Calu3 (cell line): ENCODE measurements around the gene ELAC2. TPM values are rescaled to one million over a fixed set of nuclear protein-coding genes. Genes with fewer than 3 reads are reported as not detected.

ENCODE experiments used
- BruUV-seq: library from RNA; stranded (reverse); fragments of 400-500 nt; replicated peaks from 2 replicates; lab custom pipeline; 2021; lab: Mats Ljungman, UMichigan
- CTCF ChIA-PET: fragments of 300-600 bp; sonication (Branson Sonifier 250); formaldehyde crosslinking; loops from one replicate; lab custom pipeline; 2022; ENCODE audit warnings: antibody characterized with exemption; lab: Charles Lee
- DNase-seq: peaks from one replicate; pipeline ENCODE4 v3.0.0; 2022
- H3K27ac Mint-ChIP-seq: one replicate; pipeline ENCODE4 v1.8.0; 2022; ENCODE audit warnings: mixed read lengths; ENCODE audit not compliant: unreplicated experiment
- H3K27me3 Mint-ChIP-seq: one replicate; pipeline ENCODE4 v1.8.0; 2022; ENCODE audit warnings: mixed read lengths; ENCODE audit not compliant: unreplicated experiment
- H3K36me3 Mint-ChIP-seq: one replicate; pipeline ENCODE4 v1.8.0; 2022; ENCODE audit warnings: mild to moderate bottlenecking, moderate library complexity, mixed read lengths; ENCODE audit not compliant: insufficient read depth, unreplicated experiment
- H3K4me1 Mint-ChIP-seq: one replicate; pipeline ENCODE4 v1.8.0; 2022; ENCODE audit warnings: mild to moderate bottlenecking, low read depth, mixed read lengths; ENCODE audit not compliant: unreplicated experiment
- H3K4me3 Mint-ChIP-seq: one replicate; pipeline ENCODE4 v1.8.0; 2022; ENCODE audit warnings: mild to moderate bottlenecking, low read depth, moderate library complexity, mixed read lengths; ENCODE audit not compliant: unreplicated experiment
- H3K9me3 Mint-ChIP-seq: one replicate; pipeline ENCODE4 v1.8.0; 2022; ENCODE audit warnings: low read depth, mixed read lengths; ENCODE audit not compliant: unreplicated experiment
- CTCF ChIP-seq: fragments of 200-600 bp; IDR thresholded peaks from one replicate; pipeline ENCODE4 v1.8.0; 2022; ENCODE audit warnings: antibody characterized with exemption; ENCODE audit not compliant: unreplicated experiment
- intact Hi-C: fragments of 100-400 bp; cut with micrococcal nuclease; formaldehyde crosslinking; loops from one replicate; pipeline ENCODE4 v1.10.0; 2022; ENCODE audit not compliant: unreplicated experiment
- total RNA-seq: library from RNA; stranded (reverse); gene quantifications from 2 replicates; pipeline ENCODE4 v1.2.3, GENCODE V29; 2022

ELAC2 gene
- total RNA-seq, 1 experiment from 2014 or later, result 39.8 TPM

GRCh38 chr17:12963505-12963904 lies 54.3 kb downstream of the ELAC2 start:
- CTCF ChIA-PET, result no interaction called here
- H3K27me3 Mint-ChIP-seq, result no peaks in the 10 kb centered on the region
- TF ChIP-seq CTCF, result no peak
- no peaks in the 10 kb centered on the region for H3K36me3 Mint-ChIP-seq
- intact Hi-C loops, result no loop called here
- no peaks in the 10 kb centered on the region for H3K4me1 Mint-ChIP-seq
- no peak overlapping the region for H3K4me3 Mint-ChIP-seq
- H3K27ac Mint-ChIP-seq, result no peak overlapping the region
- DNase-seq, result no peak
- BruUV-seq, result no TSS peak
- no peaks in the 10 kb centered on the region for H3K9me3 Mint-ChIP-seq

GRCh38 chr17:12961655-12962054 lies 56.2 kb downstream of the ELAC2 start:
- Mint-ChIP-seq H3K27me3 (no peaks in the 10 kb centered on the region), H3K36me3 (no peaks in the 10 kb centered on the region), H3K4me1 (no peaks in the 10 kb centered on the region), H3K9me3 (peaks cover 3% of the 10 kb centered on the region), H3K27ac (no peak overlapping the region), H3K4me3 (no peak overlapping the region)
- intact Hi-C loops, result no loop called here
- CTCF ChIA-PET, result no interaction called here
- DNase-seq, result no peak
- no TSS peak for BruUV-seq
- no peak for TF ChIP-seq CTCF

- no peaks in the 10 kb centered on the region for H3K36me3 Mint-ChIP-seq
- H3K27me3 Mint-ChIP-seq, result no peaks in the 10 kb centered on the region
- H3K4me3 Mint-ChIP-seq, result no peak overlapping the region
- intact Hi-C loops, result no loop called here
- H3K27ac Mint-ChIP-seq, result no peak overlapping the region
- CTCF ChIA-PET, result no interaction called here
- DNase-seq, result no peak
- BruUV-seq, result no TSS peak
- no peak for TF ChIP-seq CTCF
- peaks cover 3% of the 10 kb centered on the region for H3K9me3 Mint-ChIP-seq
- no peaks in the 10 kb centered on the region for H3K4me1 Mint-ChIP-seq
Observed at GRCh38 chr17:12959441-12959840, 58.4 kb downstream of the ELAC2 start.

GRCh38 chr17:12958786-12959185 lies 59.0 kb downstream of the ELAC2 start:
- Mint-ChIP-seq H3K27me3 (no peaks in the 10 kb centered on the region), H3K27ac (no peak overlapping the region), H3K9me3 (peaks cover 3% of the 10 kb centered on the region), H3K4me1 (no peaks in the 10 kb centered on the region), H3K36me3 (no peaks in the 10 kb centered on the region), H3K4me3 (no peak overlapping the region)
- BruUV-seq, result no TSS peak
- intact Hi-C loops, result no loop called here
- CTCF ChIA-PET, result no interaction called here
- DNase-seq, result no peak
- no peak for TF ChIP-seq CTCF

GRCh38 chr17:12955521-12955920 lies 62.3 kb downstream of the ELAC2 start:
- no peak for DNase-seq
- TF ChIP-seq CTCF, result no peak
- intact Hi-C loops, result no loop called here
- no TSS peak for BruUV-seq
- H3K27ac Mint-ChIP-seq, result no peak overlapping the region
- no peaks in the 10 kb centered on the region for H3K36me3 Mint-ChIP-seq
- no peaks in the 10 kb centered on the region for H3K4me1 Mint-ChIP-seq
- no peaks in the 10 kb centered on the region for H3K27me3 Mint-ChIP-seq
- no peak overlapping the region for H3K4me3 Mint-ChIP-seq
- H3K9me3 Mint-ChIP-seq, result peaks cover 3% of the 10 kb centered on the region
- CTCF ChIA-PET, result no interaction called here
